IMR-90 (cell line): ENCODE results near the gene PHACTR2. TPM values are rescaled to one million over a fixed set of nuclear protein-coding genes. Genes with fewer than 3 reads are reported as not detected.

ENCODE experiments used
- ATAC-seq: fragments of 200-7000 bp; cut with Tn5 transposase; 2 replicates; pipeline ENCODE4 v1.9.1; 2020; ENCODE audit warnings: low read depth, mild to moderate bottlenecking, moderate library complexity
- BruUV-seq: library from RNA; stranded (reverse); fragments of 400-500 nt; replicated peaks from 2 replicates; lab custom pipeline; 2021; lab: Mats Ljungman, UMichigan
- CTCF ChIA-PET: fragments of 300-600 bp; formaldehyde crosslinking; extraction: SDS; loops from one replicate; lab custom pipeline; 2021; ENCODE audit warnings: antibody characterized with exemption; lab: Yijun Ruan, JAX
- POLR2A ChIA-PET: fragments of 300-600 bp; sonication (Branson Sonifier 250); formaldehyde crosslinking; loops from one replicate; lab custom pipeline; 2022; ENCODE audit warnings: antibody characterized with exemption; ENCODE audit not compliant: unreplicated experiment; lab: Charles Lee
- DNase-seq: peaks from one replicate; pipeline ENCODE4 v3.0.0; 2013
- H2AFZ ChIP-seq: replicated peaks from 2 replicates; pipeline ENCODE3; 2013; ENCODE audit warnings: low read length, mild to moderate bottlenecking; ENCODE audit not compliant: poor library complexity
- H2AK5ac ChIP-seq: 2 replicates; pipeline ENCODE4 v1.6.1; 2013; ENCODE audit warnings: low read depth, low read length, inconsistent platforms
- H2AK9ac ChIP-seq: replicated peaks from 2 replicates; pipeline ENCODE3; 2013; ENCODE audit warnings: mild to moderate bottlenecking, low read depth, low read length, moderate library complexity; ENCODE audit not compliant: poor library complexity
- H2BK120ac ChIP-seq: 2 replicates; pipeline ENCODE4 v1.6.1; 2013; ENCODE audit warnings: low read depth, low read length, inconsistent platforms
- H2BK15ac ChIP-seq: 3 replicates; pipeline ENCODE4 v1.6.1; 2013; ENCODE audit warnings: low read depth, low read length, inconsistent platforms
- H2BK20ac ChIP-seq: 2 replicates; pipeline ENCODE4 v1.6.1; 2013; ENCODE audit warnings: low read depth, mild to moderate bottlenecking, inconsistent platforms, low read length, moderate library complexity
- H2BK5ac ChIP-seq: 2 replicates; pipeline ENCODE4 v1.6.1; 2013; ENCODE audit warnings: mild to moderate bottlenecking, low read depth, low read length, inconsistent platforms; ENCODE audit not compliant: poor library complexity, severe bottlenecking
- H3K14ac ChIP-seq: replicated peaks from 2 replicates; pipeline ENCODE4 v1.6.1; 2013; ENCODE audit warnings: low read depth, low read length, inconsistent platforms
- H3K18ac ChIP-seq: 2 replicates; pipeline ENCODE4 v1.6.1; 2013; ENCODE audit warnings: low read depth, low read length, control low read depth
- H3K23ac ChIP-seq: 2 replicates; pipeline ENCODE4 v1.6.1; 2013; ENCODE audit warnings: low read depth, low read length, inconsistent platforms
- H3K27ac ChIP-seq: 2 replicates; pipeline ENCODE4 v1.5.1; 2013; ENCODE audit warnings: mild to moderate bottlenecking, control low read depth, low read length; ENCODE audit not compliant: insufficient read depth
- H3K27me3 ChIP-seq: 2 replicates; pipeline ENCODE4 v1.6.1; 2013; ENCODE audit warnings: low read length; ENCODE audit not compliant: control insufficient read depth, insufficient read depth
- H3K36me3 ChIP-seq: 2 replicates; pipeline ENCODE4 v1.6.1; 2013; ENCODE audit warnings: low read length, mixed read lengths; ENCODE audit not compliant: control insufficient read depth, insufficient read depth
- H3K4ac ChIP-seq: 2 replicates; pipeline ENCODE4 v1.6.1; 2013; ENCODE audit warnings: low read depth, low read length, inconsistent platforms
- H3K4me1 ChIP-seq: 2 replicates; pipeline ENCODE4 v1.6.1; 2013; ENCODE audit warnings: low read length, mixed read lengths; ENCODE audit not compliant: control insufficient read depth, insufficient read depth
- H3K4me2 ChIP-seq: 2 replicates; pipeline ENCODE4 v1.6.1; 2013; ENCODE audit warnings: low read depth, mild to moderate bottlenecking, control low read depth, low read length, moderate library complexity
- H3K4me3 ChIP-seq: 2 replicates; pipeline ENCODE4 v1.5.1; 2013; ENCODE audit warnings: low read depth, mild to moderate bottlenecking, control low read depth, low read length, moderate library complexity; ENCODE audit not compliant: insufficient read depth
- H3K56ac ChIP-seq: 2 replicates; pipeline ENCODE4 v1.6.1; 2013; ENCODE audit warnings: low read length, inconsistent platforms; ENCODE audit not compliant: insufficient read depth; ENCODE audit errors: extremely low read depth
- H3K79me1 ChIP-seq, 2 experiments: 2 replicates each; pipeline ENCODE4 v1.6.1; 2013; ENCODE audit warnings: low read length in 2 of 2, inconsistent platforms in 1 of 2, low read depth in 1 of 2
- H3K9ac ChIP-seq: 2 replicates; pipeline ENCODE4 v1.6.1; 2013; ENCODE audit warnings: low read depth, low read length, control low read depth
- H3K9me1 ChIP-seq: 2 replicates; pipeline ENCODE4 v1.6.1; 2013; ENCODE audit warnings: low read length, inconsistent platforms; ENCODE audit not compliant: insufficient read depth
- H3K9me3 ChIP-seq: 2 replicates; pipeline ENCODE4 v1.6.1; 2013; ENCODE audit warnings: low read length; ENCODE audit not compliant: control insufficient read depth, insufficient read depth
- H4K20me1 ChIP-seq: 2 replicates; pipeline ENCODE4 v1.6.1; 2013; ENCODE audit warnings: low read length, inconsistent platforms; ENCODE audit not compliant: insufficient read depth
- H4K5ac ChIP-seq: 2 replicates; pipeline ENCODE4 v1.6.1; 2013; ENCODE audit warnings: mild to moderate bottlenecking, low read depth, low read length, control low read depth
- H4K8ac ChIP-seq, 2 experiments: 2 replicates each; pipeline ENCODE4 v1.6.1; 2013; ENCODE audit warnings: low read depth in 2 of 2, low read length in 2 of 2, control low read depth in 1 of 2, inconsistent platforms in 1 of 2
- H4K91ac ChIP-seq: 2 replicates; pipeline ENCODE4 v1.6.1; 2013; ENCODE audit warnings: low read depth, low read length, inconsistent platforms; ENCODE audit not compliant: insufficient read depth
- MXI1 ChIP-seq: IDR thresholded peaks from 2 replicates; pipeline ENCODE4 v1.6.1; 2012; ENCODE audit warnings: low read depth, mild to moderate bottlenecking, low read length, moderate library complexity, borderline replicate concordance
- RCOR1 ChIP-seq: IDR thresholded peaks from 2 replicates; pipeline ENCODE4 v1.6.1; 2012; ENCODE audit warnings: mild to moderate bottlenecking, low read length, improper control_type of control experiment; ENCODE audit not compliant: insufficient replicate concordance
- SMC3 ChIP-seq: fragments of 150-350 bp; IDR thresholded peaks from 2 replicates; pipeline ENCODE4 v1.6.1; 2016; ENCODE audit warnings: low read depth, mild to moderate bottlenecking, antibody characterized with exemption, low read length, moderate library complexity
- WGBS, 2 experiments: methylation state at CpG; one replicate each; pipeline versions ENCODE4 v1.1.5 to v1.1.7; 2013; ENCODE audit warnings: missing lambda C conversion rate in 2 of 2; ENCODE audit not compliant: insufficient read length in 1 of 2; ENCODE audit errors: extremely low coverage in 2 of 2; 5-methylcytosine and 5-hydroxymethylcytosine counted together
- dilution Hi-C: fragments of 300-500 bp; cut with HindIII; formaldehyde crosslinking; loops from one replicate; pipeline ENCODE4 v1.14.3; 2018; ENCODE audit warnings: low sequenced_read_pairs; ENCODE audit not compliant: unreplicated experiment
- in situ Hi-C: fragments of 300-500 bp; cut with MboI; formaldehyde crosslinking; loops from 3 replicates; pipeline ENCODE4 v1.14.3; 2019; ENCODE audit warnings: low sequenced_read_pairs, inconsistent platforms, mixed read lengths
- intact Hi-C: fragments of 100-400 bp; cut with micrococcal nuclease; formaldehyde crosslinking; loops from 2 replicates; pipeline ENCODE4 v1.10.0; 2022
- polyA plus RNA-seq, 3 experiments: library from polyadenylated mRNA; depleted of rRNA; stranded (reverse); fragments of >200 nt; gene quantifications; 2 replicates each; pipeline ENCODE4 v1.2.3, GENCODE V29; 2012; ENCODE audit warnings: low replicate concordance in 1 of 3
- total RNA-seq: library from RNA; depleted of rRNA; stranded (reverse); fragments of >200 nt; gene quantifications from 2 replicates; pipeline ENCODE4 v1.2.3, GENCODE V29; 2012

The PHACTR2 gene
- total and polyA plus RNA-seq, 2 of the 4 experiments (the other 2 are of a cell fraction), result 14.5 to 74.2 TPM

GRCh38 chr6:143698759-143699429, 21.1 kb downstream of the PHACTR2 start:
- DNase-seq (no peak), ATAC-seq (no peak)
- intact Hi-C loops, result loop anchor here (5.0 kb wide), 1 partner anchor 48 kb away; no protein-coding TSS in a partner anchor
- Histone ChIP-seq H3K18ac (peak overlapping the region; percentile 60), H3K4me1 (peaks cover 21% of the 10 kb centered on the region), H4K91ac (0 out of 2 replicates have a peak overlapping the region, but pooled peaks have one; percentile 22), H4K20me1 (peaks cover 6% of the 10 kb centered on the region; the same call in 1 of the 2 replicates), H2BK15ac (no peak overlapping the region; the same call in 2 of the 3 replicates), H2AFZ (no peak overlapping the region), H2BK5ac (no peak overlapping the region), H2AK9ac (no peak overlapping the region), H3K56ac (no peak overlapping the region), H2BK20ac (0 out of 2 replicates have a peak overlapping the region, but pooled peaks have one; percentile 26), H4K5ac (peak overlapping the region; percentile 71; the same call in 1 of the 2 replicates), H3K79me1 (peaks cover 24 to 81% of the 10 kb centered on the region in 2 experiments), H2AK5ac (peak overlapping the region; percentile 70; the same call in 1 of the 2 replicates), H3K9me1 (0 out of 2 replicates have a peak, but pooled peaks cover 9% of the 10 kb centered on the region), H3K14ac (peak overlapping the region; percentile 59), H3K23ac (no peak overlapping the region), H3K9ac (no peak overlapping the region), H2BK120ac (no peak overlapping the region), H3K9me3 (no peaks in the 10 kb centered on the region), H3K4me3 (no peak overlapping the region), H4K8ac (peak overlapping the region in 1 of 2 experiments; percentile 49; a peak in 1 of 4 replicates), H3K27me3 (no peaks in the 10 kb centered on the region), H3K4me2 (no peak overlapping the region), H3K36me3 (peaks cover 2% of the 10 kb centered on the region; the same call in 1 of the 2 replicates), H3K27ac (peak overlapping the region; percentile 25; the same call in 1 of the 2 replicates), H3K4ac (peak overlapping the region; percentile 73)
- no TSS peak for BruUV-seq
- TF ChIP-seq SMC3 (no peak), RCOR1 (no peak), MXI1 (no peak)
- ChIA-PET POLR2A (no interaction called here), CTCF (no interaction called here)
- in situ Hi-C loops, result no loop called here
- WGBS, 2 experiments, result 95% methylated on average over 4 of the region's 8 CpGs; no CpG with 5 or more reads in 1 of the 2 experiments
- dilution Hi-C loops, result no loop called here
